Lower lobe of right lung (tissue), 2 donors: Measurements from ENCODE around the gene VDR. TPM values are rescaled to one million over a fixed set of nuclear protein-coding genes. Genes with fewer than 3 reads are reported as not detected.

Source experiments
- ATAC-seq, 2 donors: fragments of 200-7000 bp; cut with Tn5 transposase; one replicate each; pipeline ENCODE4 v1.9.1; 2020 to 2022; ENCODE audit warnings: mild to moderate bottlenecking in 2 of 2, moderate library complexity in 2 of 2
- DNase-seq: peaks from one replicate; pipeline ENCODE4 v3.0.0-alpha.2; 2020
- H3K27ac ChIP-seq: fragments of 200-600 bp; one replicate; pipeline ENCODE4 v1.8.0; 2022
- H3K27me3 ChIP-seq: fragments of 200-600 bp; one replicate; pipeline ENCODE4 v1.8.0; 2022; ENCODE audit warnings: low read depth
- H3K36me3 ChIP-seq: fragments of 200-600 bp; one replicate; pipeline ENCODE4 v1.8.0; 2022; ENCODE audit warnings: mild to moderate bottlenecking
- H3K4me1 ChIP-seq: fragments of 200-600 bp; one replicate; pipeline ENCODE4 v1.8.0; 2022
- H3K4me3 ChIP-seq: fragments of 200-600 bp; one replicate; pipeline ENCODE4 v1.8.0; 2022; ENCODE audit warnings: mild to moderate bottlenecking
- H3K9me3 ChIP-seq: fragments of 200-600 bp; one replicate; pipeline ENCODE4 v1.8.0; 2022
- CTCF ChIP-seq: fragments of 200-600 bp; IDR thresholded peaks from one replicate; pipeline ENCODE4 v1.8.0; 2022; ENCODE audit warnings: antibody characterized with exemption, mild to moderate bottlenecking
- intact Hi-C: fragments of 100-400 bp; cut with DNase I; formaldehyde crosslinking; loops from one replicate; pipeline ENCODE4 v1.11.0; 2022
- total RNA-seq: library from RNA; stranded (reverse); fragmentation: NEBNext Ultra II Directional; extraction: Animal tissue kit (Norgen Biotek cat#: 25700); gene quantifications from one replicate; pipeline ENCODE4 v1.2.1, GENCODE V29; 2021
- donor health status: DM: no; HTN: yes; CAD: no; lungs with severe emphysema.

The VDR gene
- total RNA-seq, 1 donor from 2014 or later, result 24.3 TPM

GRCh38 chr12:47874316-47874715 lies 30.5 kb downstream of the VDR start:
- TF ChIP-seq CTCF, result no peak

GRCh38 chr12:47870175-47870781 lies 34.5 kb downstream of the VDR start:
- DNase-seq (no peak), ATAC-seq (peak; percentile 83 to 84)
- H3K27ac ChIP-seq, result peak overlapping the region; percentile 15

More at GRCh38 chr12:47874316-47874715, 30.5 kb downstream of the VDR start:
- Histone ChIP-seq H3K9me3 (no peaks in the 10 kb centered on the region), H3K4me3 (no peak overlapping the region), H3K27ac (no peak overlapping the region), H3K4me1 (peaks cover 10% of the 10 kb centered on the region), H3K36me3 (peaks cover 35% of the 10 kb centered on the region), H3K27me3 (no peaks in the 10 kb centered on the region)
- ATAC-seq (no peak), DNase-seq (no peak)
- intact Hi-C loops, result no loop called here

GRCh38 chr12:47868552-47869031 lies 36.2 kb downstream of the VDR start:
- intact Hi-C loops, result no loop called here
- no peak for DNase-seq
- no peak overlapping the region for H3K4me3 ChIP-seq
- no peaks in the 10 kb centered on the region for H3K27me3 ChIP-seq
- H3K36me3 ChIP-seq, result peaks cover 21% of the 10 kb centered on the region
- H3K4me1 ChIP-seq, result peaks cover 10% of the 10 kb centered on the region
- peak; percentile 18 to 47 for ATAC-seq
- H3K27ac ChIP-seq, result no peak overlapping the region
- no peaks in the 10 kb centered on the region for H3K9me3 ChIP-seq
- no peak for TF ChIP-seq CTCF

More at GRCh38 chr12:47870175-47870781, 34.5 kb downstream of the VDR start:
- TF ChIP-seq CTCF, result peak; percentile 50
- H3K27me3 ChIP-seq, result no peaks in the 10 kb centered on the region
- intact Hi-C loops, result no loop called here
- H3K4me1 ChIP-seq, result peaks cover 10% of the 10 kb centered on the region
- no peaks in the 10 kb centered on the region for H3K9me3 ChIP-seq
- no peak overlapping the region for H3K4me3 ChIP-seq
- H3K36me3 ChIP-seq, result peaks cover 5% of the 10 kb centered on the region

GRCh38 chr12:47868041-47868440 lies 36.8 kb downstream of the VDR start:
- intact Hi-C loops, result no loop called here
- H3K4me3 ChIP-seq, result no peak overlapping the region
- DNase-seq, result no peak
- TF ChIP-seq CTCF, result no peak
- no peak for ATAC-seq
- peaks cover 25% of the 10 kb centered on the region for H3K36me3 ChIP-seq
- H3K27me3 ChIP-seq, result no peaks in the 10 kb centered on the region
- no peak overlapping the region for H3K27ac ChIP-seq
- H3K9me3 ChIP-seq, result no peaks in the 10 kb centered on the region
- H3K4me1 ChIP-seq, result peaks cover 10% of the 10 kb centered on the region

GRCh38 chr12:47867495-47867941 lies 37.3 kb downstream of the VDR start:
- Histone ChIP-seq H3K27me3 (no peaks in the 10 kb centered on the region), H3K4me1 (peaks cover 10% of the 10 kb centered on the region), H3K27ac (no peak overlapping the region), H3K4me3 (no peak overlapping the region), H3K36me3 (peaks cover 25% of the 10 kb centered on the region), H3K9me3 (no peaks in the 10 kb centered on the region)
- no peak for TF ChIP-seq CTCF
- ATAC-seq (no peak), DNase-seq (no peak)
- intact Hi-C loops, result no loop called here
